Endothelial cell (in vitro differentiated cells): Measurements from ENCODE around the gene FAU. TPM values are rescaled to one million over a fixed set of nuclear protein-coding genes. Genes with fewer than 3 reads are reported as not detected.

Experiments
- DNase-seq: peaks from one replicate; pipeline ENCODE4 v3.0.0; 2021; ENCODE audit warnings: low spot score
- H3K27ac Mint-ChIP-seq: one replicate; pipeline ENCODE4 v1.8.0; 2021; ENCODE audit warnings: mixed read lengths, inconsistent platforms; ENCODE audit not compliant: unreplicated experiment
- H3K27me3 Mint-ChIP-seq: one replicate; pipeline ENCODE4 v1.8.0; 2021; ENCODE audit warnings: mild to moderate bottlenecking, moderate library complexity, mixed read lengths, inconsistent platforms; ENCODE audit not compliant: unreplicated experiment
- H3K36me3 Mint-ChIP-seq: one replicate; pipeline ENCODE4 v1.8.0; 2021; ENCODE audit warnings: mild to moderate bottlenecking, low read depth, mixed read lengths, inconsistent platforms; ENCODE audit not compliant: unreplicated experiment
- H3K4me1 Mint-ChIP-seq: one replicate; pipeline ENCODE4 v1.8.0; 2021; ENCODE audit warnings: mild to moderate bottlenecking, mixed read lengths, inconsistent platforms; ENCODE audit not compliant: unreplicated experiment
- H3K4me3 Mint-ChIP-seq: one replicate; pipeline ENCODE4 v1.8.0; 2021; ENCODE audit warnings: mild to moderate bottlenecking, mixed read lengths, inconsistent platforms; ENCODE audit not compliant: unreplicated experiment
- H3K9me3 Mint-ChIP-seq: one replicate; pipeline ENCODE4 v1.8.0; 2021; ENCODE audit warnings: mixed read lengths, inconsistent platforms; ENCODE audit not compliant: unreplicated experiment
- total RNA-seq: library from RNA; stranded (reverse); fragmentation: NEBNext Ultra II Directional; extraction: Animal tissue kit (Norgen Biotek cat#: 25700); gene quantifications from one replicate; pipeline ENCODE4 v1.2.1, GENCODE V29; 2021; ENCODE audit not compliant: unreplicated experiment
- TF ChIP-seq, protein P1 (sequence below): fragments of 200-600 bp; sonication (generic); IDR thresholded peaks from one replicate; pipeline ENCODE4 v1.5.0; 2021; ENCODE audit warnings: antibody characterized with exemption; ENCODE audit not compliant: unreplicated experiment

FAU gene
- total RNA-seq, 1 donor from 2014 or later, result 998 TPM

DNA sequence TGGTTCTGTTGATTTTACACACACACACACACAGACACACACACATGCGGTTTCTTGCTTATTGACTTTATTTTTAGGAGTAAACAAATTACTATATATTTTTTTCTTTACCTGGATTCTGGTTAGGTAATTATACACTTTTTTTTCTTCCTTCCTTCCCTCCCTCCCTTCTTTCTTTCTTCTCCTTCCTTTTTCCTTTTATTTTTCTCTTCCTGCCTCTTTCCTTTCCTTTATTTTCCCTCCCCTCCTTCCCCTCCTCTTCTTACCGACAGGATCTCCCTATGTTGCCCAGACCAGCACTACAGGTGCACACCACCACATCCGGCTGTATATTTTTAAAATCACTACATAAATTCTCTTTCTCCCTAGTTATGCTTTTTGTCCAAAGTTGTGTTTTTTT lies 45.0 kb upstream of the FAU start:
- Mint-ChIP-seq H3K4me1 (peaks cover 18% of the 10 kb centered on the region), H3K4me3 (no peak overlapping the region), H3K36me3 (no peaks in the 10 kb centered on the region), H3K9me3 (no peaks in the 10 kb centered on the region), H3K27me3 (peaks cover 2% of the 10 kb centered on the region), H3K27ac (no peak overlapping the region)
- TF ChIP-seq, protein P1, sequence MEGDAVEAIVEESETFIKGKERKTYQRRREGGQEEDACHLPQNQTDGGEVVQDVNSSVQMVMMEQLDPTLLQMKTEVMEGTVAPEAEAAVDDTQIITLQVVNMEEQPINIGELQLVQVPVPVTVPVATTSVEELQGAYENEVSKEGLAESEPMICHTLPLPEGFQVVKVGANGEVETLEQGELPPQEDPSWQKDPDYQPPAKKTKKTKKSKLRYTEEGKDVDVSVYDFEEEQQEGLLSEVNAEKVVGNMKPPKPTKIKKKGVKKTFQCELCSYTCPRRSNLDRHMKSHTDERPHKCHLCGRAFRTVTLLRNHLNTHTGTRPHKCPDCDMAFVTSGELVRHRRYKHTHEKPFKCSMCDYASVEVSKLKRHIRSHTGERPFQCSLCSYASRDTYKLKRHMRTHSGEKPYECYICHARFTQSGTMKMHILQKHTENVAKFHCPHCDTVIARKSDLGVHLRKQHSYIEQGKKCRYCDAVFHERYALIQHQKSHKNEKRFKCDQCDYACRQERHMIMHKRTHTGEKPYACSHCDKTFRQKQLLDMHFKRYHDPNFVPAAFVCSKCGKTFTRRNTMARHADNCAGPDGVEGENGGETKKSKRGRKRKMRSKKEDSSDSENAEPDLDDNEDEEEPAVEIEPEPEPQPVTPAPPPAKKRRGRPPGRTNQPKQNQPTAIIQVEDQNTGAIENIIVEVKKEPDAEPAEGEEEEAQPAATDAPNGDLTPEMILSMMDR, result no peak
- DNase-seq, result no peak

DNA sequence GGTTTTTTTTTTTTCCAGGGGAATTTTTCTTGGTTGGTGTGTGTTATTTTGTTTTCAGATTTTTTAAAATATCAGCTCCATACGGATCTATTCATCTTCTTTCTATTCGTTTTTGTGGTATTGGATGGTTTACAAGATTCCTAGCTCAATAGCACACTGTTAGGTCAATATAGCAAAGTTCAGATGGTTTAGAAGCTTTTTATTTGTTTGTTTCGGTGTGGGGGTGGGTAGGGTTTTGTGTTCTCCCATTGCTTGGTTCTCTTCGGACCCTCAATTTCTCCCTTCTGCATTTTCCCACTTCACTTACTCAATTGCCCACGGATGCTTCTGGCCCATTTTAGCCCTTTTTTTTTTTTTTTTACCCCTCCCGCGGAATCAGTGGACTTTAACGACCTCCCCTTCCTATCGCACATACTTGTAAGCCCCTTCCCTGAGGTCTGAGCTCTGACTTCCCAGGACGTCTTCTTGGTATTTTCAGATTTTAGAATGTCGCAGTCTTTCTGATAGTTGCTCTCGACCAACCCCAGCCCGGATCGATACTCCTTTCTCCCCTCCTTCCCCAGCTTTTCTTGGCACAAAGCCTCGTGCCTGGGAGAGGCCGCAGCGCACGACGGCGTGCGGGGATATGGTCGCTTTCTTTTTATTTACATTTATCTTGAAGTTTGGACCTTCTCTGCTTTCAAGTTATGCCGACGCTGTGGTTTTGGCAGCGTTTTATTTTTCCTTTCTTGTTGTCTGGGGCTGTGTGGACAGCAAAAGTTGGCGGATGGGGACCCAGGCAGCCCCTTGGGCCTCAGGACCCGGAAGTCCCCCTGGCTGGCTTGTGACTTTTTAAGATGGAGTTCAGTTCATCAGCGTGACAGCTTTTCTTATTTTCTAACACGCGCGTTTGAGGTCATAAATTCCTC lies 43.7 kb upstream of the FAU start:
- Mint-ChIP-seq H3K36me3 (no peaks in the 10 kb centered on the region), H3K27ac (no peak overlapping the region), H3K9me3 (no peaks in the 10 kb centered on the region), H3K27me3 (no peaks in the 10 kb centered on the region), H3K4me1 (peaks cover 18% of the 10 kb centered on the region), H3K4me3 (no peak overlapping the region)
- TF ChIP-seq, protein P1, result no peak
- no peak for DNase-seq

DNA sequence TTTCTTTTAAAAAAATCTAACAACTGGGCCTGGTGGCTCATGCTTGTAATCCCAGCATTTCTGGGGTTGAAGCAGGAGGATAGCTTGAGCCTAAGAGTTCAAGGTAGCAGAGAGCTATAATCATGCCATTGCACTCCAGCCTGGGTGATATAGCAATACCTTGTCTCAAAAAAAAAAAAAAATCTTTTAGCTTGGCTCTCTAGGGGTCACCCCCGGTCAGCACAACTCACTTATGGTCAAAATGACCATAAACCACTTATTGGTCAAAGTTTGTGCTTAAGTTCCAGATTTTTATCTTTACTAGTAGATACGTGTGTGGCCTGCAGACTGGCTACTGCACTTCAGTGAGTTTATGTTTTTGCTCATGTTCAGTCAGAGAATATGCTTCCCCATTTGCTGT lies 41.8 kb upstream of the FAU start:
- H3K4me3 Mint-ChIP-seq, result no peak overlapping the region
- no peaks in the 10 kb centered on the region for H3K36me3 Mint-ChIP-seq
- no peak for DNase-seq
- H3K9me3 Mint-ChIP-seq, result no peaks in the 10 kb centered on the region
- H3K27ac Mint-ChIP-seq, result no peak overlapping the region
- H3K27me3 Mint-ChIP-seq, result no peaks in the 10 kb centered on the region
- H3K4me1 Mint-ChIP-seq, result peaks cover 9% of the 10 kb centered on the region
- TF ChIP-seq, protein P1, result no peak

DNA sequence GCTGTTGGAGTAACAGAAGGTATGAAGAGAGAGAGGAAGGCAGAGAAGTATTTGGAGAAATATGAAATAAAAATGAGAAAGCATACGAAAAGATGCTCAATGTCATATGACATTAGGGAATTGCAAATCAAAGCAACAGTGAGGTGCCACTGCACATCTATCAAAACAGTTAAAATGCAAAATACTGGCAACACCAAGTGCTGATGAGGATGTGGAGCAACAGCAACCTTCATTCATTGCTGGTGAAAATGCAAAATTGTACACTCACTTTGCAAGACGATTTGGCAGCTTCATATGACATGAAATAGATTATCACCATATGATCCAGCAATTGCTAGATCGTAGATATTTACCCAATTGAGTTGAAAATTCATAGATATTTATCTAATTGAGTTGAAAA lies 38.7 kb upstream of the FAU start:
- H3K4me3 Mint-ChIP-seq, result no peak overlapping the region
- no peaks in the 10 kb centered on the region for H3K9me3 Mint-ChIP-seq
- H3K36me3 Mint-ChIP-seq, result no peaks in the 10 kb centered on the region
- H3K27me3 Mint-ChIP-seq, result no peaks in the 10 kb centered on the region
- DNase-seq, result no peak
- no peaks in the 10 kb centered on the region for H3K4me1 Mint-ChIP-seq
- H3K27ac Mint-ChIP-seq, result no peak overlapping the region
- TF ChIP-seq, protein P1, result no peak

DNA sequence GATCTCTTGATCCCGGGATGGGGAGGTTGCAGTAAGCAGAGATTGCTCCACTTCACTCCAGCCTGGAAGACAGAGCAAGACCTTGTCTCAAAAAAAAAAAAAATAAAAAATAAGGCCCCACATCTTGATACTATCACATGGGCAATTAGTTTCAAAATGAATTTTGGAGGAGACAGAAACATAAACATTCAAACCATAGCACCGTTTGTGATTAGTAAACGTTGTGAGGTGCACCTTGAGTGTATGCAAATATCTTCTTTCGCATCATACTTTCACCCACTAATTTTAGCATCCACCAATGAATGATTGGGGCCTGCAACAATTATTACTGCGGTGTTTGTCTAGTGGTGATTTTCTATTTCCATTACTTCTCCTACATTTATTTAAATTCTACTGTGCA lies 37.1 kb upstream of the FAU start:
- TF ChIP-seq, protein P1, result no peak
- Mint-ChIP-seq H3K4me3 (no peak overlapping the region), H3K27me3 (no peaks in the 10 kb centered on the region), H3K27ac (no peak overlapping the region), H3K9me3 (no peaks in the 10 kb centered on the region), H3K36me3 (no peaks in the 10 kb centered on the region), H3K4me1 (no peaks in the 10 kb centered on the region)
- no peak for DNase-seq
